SK-N-SH treated with all-trans-retinoic acid at 6 μM for 48 hours (cell line): ENCODE measurements around the gene MORN4.

Experiments used
- ATAC-seq: fragments of 200-7000 bp; cut with Tn5 transposase; 3 replicates; pipeline ENCODE4 v1.9.1; 2020; ENCODE audit warnings: mild to moderate bottlenecking, moderate library complexity
- CSRNP3 ChIP-seq: fragments of 250-450 bp; sonication (Bioruptor Pico); IDR thresholded peaks from 2 replicates; pipeline ENCODE4 v1.5.1; 2021; ENCODE audit warnings: mild to moderate bottlenecking, moderate library complexity
- ISL1 ChIP-seq: fragments of 250-450 bp; sonication (Bioruptor Pico); IDR thresholded peaks from 2 replicates; pipeline ENCODE4 v2.1.2; 2022; ENCODE audit warnings: mild to moderate bottlenecking, moderate library complexity
- OSR1 ChIP-seq: fragments of 250-450 bp; sonication (Bioruptor Pico); IDR thresholded peaks from 2 replicates; pipeline ENCODE4 v1.8.0; 2022; ENCODE audit warnings: moderate library complexity, mild to moderate bottlenecking, inconsistent platforms
- PPARA ChIP-seq: fragments of 250-450 bp; sonication (Bioruptor Pico); IDR thresholded peaks from 2 replicates; pipeline ENCODE4 v1.5.0; 2020; ENCODE audit warnings: mild to moderate bottlenecking, borderline replicate concordance
- RARB ChIP-seq: fragments of 250-450 bp; sonication (Bioruptor Pico); IDR thresholded peaks from 2 replicates; pipeline ENCODE4 v1.8.0; 2021; ENCODE audit warnings: mild to moderate bottlenecking, moderate library complexity
- TOX ChIP-seq: fragments of 250-450 bp; sonication (Bioruptor Pico); IDR thresholded peaks from 2 replicates; pipeline ENCODE4 v1.8.0; 2021; ENCODE audit warnings: mild to moderate bottlenecking, moderate library complexity, borderline replicate concordance
- ZFP3 ChIP-seq: fragments of 250-450 bp; sonication (Bioruptor Pico); IDR thresholded peaks from 2 replicates; pipeline ENCODE4 v1.5.0; 2020; ENCODE audit warnings: mild to moderate bottlenecking, moderate library complexity
- ZNF565 ChIP-seq: fragments of 450-650 bp; formaldehyde crosslinking; conservative IDR thresholded peaks from 2 replicates; pipeline ENCODE4 v1.5.0; 2020; ENCODE audit warnings: low read depth, mild to moderate bottlenecking, moderate library complexity
- ZNF70 ChIP-seq: fragments of 450-650 bp; formaldehyde crosslinking; IDR thresholded peaks from 2 replicates; pipeline ENCODE4 v1.5.0; 2020; ENCODE audit warnings: mild to moderate bottlenecking, moderate library complexity
- ZNF8 ChIP-seq: fragments of 450-650 bp; formaldehyde crosslinking; IDR thresholded peaks from 2 replicates; pipeline ENCODE4 v1.5.0; 2020; ENCODE audit warnings: mild to moderate bottlenecking, moderate library complexity
- TF ChIP-seq, protein P1 (sequence below): fragments of 250-450 bp; sonication (Bioruptor Pico); IDR thresholded peaks from 2 replicates; pipeline ENCODE4 v1.8.0; 2020; ENCODE audit warnings: mild to moderate bottlenecking, moderate library complexity, borderline replicate concordance
- TF ChIP-seq, protein P2 (sequence below): fragments of 250-450 bp; sonication (Bioruptor Pico); IDR thresholded peaks from 2 replicates; pipeline ENCODE4 v1.5.1; 2020; ENCODE audit warnings: low read depth, mild to moderate bottlenecking, moderate library complexity

The MORN4 gene

DNA sequence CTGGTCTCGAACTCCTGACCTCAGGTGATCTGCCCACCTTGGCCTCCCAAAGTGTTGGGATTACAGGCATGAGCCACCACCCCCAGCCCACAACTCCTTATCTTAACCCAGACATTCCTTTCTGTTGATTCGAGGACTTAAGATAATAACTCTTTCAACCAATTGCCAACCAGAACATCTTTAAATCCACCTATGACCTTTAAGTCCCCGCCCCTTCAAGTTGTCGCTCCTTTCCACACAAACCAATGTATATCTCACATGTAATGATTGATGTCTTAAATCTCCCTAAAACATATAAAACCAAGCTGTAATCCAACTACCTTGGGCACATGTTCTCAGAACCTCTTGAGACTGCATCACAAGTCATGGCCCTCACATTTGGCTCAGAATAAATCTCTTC is 68.5 kb downstream of the MORN4 start:
- no peak for ATAC-seq
- no peak for TF ChIP-seq ZNF70
- no peak for TF ChIP-seq RARB (CRISPR knock-in tag)
- TF ChIP-seq CSRNP3 (CRISPR knock-in tag) = no peak
- TF ChIP-seq, protein P1, sequence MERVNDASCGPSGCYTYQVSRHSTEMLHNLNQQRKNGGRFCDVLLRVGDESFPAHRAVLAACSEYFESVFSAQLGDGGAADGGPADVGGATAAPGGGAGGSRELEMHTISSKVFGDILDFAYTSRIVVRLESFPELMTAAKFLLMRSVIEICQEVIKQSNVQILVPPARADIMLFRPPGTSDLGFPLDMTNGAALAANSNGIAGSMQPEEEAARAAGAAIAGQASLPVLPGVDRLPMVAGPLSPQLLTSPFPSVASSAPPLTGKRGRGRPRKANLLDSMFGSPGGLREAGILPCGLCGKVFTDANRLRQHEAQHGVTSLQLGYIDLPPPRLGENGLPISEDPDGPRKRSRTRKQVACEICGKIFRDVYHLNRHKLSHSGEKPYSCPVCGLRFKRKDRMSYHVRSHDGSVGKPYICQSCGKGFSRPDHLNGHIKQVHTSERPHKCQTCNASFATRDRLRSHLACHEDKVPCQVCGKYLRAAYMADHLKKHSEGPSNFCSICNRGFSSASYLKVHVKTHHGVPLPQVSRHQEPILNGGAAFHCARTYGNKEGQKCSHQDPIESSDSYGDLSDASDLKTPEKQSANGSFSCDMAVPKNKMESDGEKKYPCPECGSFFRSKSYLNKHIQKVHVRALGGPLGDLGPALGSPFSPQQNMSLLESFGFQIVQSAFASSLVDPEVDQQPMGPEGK (CRISPR knock-in tag) = no peak
- no peak for TF ChIP-seq PPARA
- no peak for TF ChIP-seq ZNF8 (CRISPR knock-in tag)
- no peak for TF ChIP-seq ZNF565 (CRISPR knock-in tag)
- no peak for TF ChIP-seq OSR1 (CRISPR knock-in tag)
- no peak for TF ChIP-seq ISL1 (CRISPR knock-in tag)
- TF ChIP-seq, protein P2, sequence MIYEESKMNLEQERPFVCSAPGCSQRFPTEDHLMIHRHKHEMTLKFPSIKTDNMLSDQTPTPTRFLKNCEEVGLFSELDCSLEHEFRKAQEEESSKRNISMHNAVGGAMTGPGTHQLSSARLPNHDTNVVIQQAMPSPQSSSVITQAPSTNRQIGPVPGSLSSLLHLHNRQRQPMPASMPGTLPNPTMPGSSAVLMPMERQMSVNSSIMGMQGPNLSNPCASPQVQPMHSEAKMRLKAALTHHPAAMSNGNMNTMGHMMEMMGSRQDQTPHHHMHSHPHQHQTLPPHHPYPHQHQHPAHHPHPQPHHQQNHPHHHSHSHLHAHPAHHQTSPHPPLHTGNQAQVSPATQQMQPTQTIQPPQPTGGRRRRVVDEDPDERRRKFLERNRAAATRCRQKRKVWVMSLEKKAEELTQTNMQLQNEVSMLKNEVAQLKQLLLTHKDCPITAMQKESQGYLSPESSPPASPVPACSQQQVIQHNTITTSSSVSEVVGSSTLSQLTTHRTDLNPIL (CRISPR knock-in tag) = no peak
- no peak for TF ChIP-seq ZFP3 (CRISPR knock-in tag)
- no peak for TF ChIP-seq TOX
